Thymus (tissue), 11 donors: Measurements from ENCODE around the gene GLI3. TPM values are rescaled to one million over a fixed set of nuclear protein-coding genes. Genes with fewer than 3 reads are reported as not detected.

Source experiments
- DNase-seq, 9 donors: peaks; one replicate each; pipeline ENCODE4 v3.0.0-alpha.2; 2013; ENCODE audit warnings: low spot score in 9 of 9, low read depth in 6 of 9, missing footprints in 1 of 9
- H3K27ac ChIP-seq, 2 donors: one replicate each; pipeline ENCODE4 v1.5.1; 2013; ENCODE audit warnings: control low read depth in 1 of 2, low read depth in 1 of 2, low read length in 1 of 2, mild to moderate bottlenecking in 1 of 2, moderate library complexity in 1 of 2
- H3K27me3 ChIP-seq, 2 donors: one replicate each; pipeline ENCODE4 v1.5.1; 2013; ENCODE audit warnings: low read length in 1 of 2; ENCODE audit not compliant: control insufficient read depth in 2 of 2, insufficient read depth in 1 of 2
- H3K36me3 ChIP-seq, 2 donors: one replicate each; pipeline ENCODE4 v1.5.1; 2013; ENCODE audit warnings: low read length in 1 of 2, mild to moderate bottlenecking in 1 of 2, moderate library complexity in 1 of 2; ENCODE audit not compliant: control insufficient read depth in 2 of 2, insufficient read depth in 2 of 2
- H3K4me1 ChIP-seq, 2 donors: one replicate each; pipeline ENCODE4 v1.5.1; 2013; ENCODE audit warnings: low read length in 2 of 2; ENCODE audit not compliant: control insufficient read depth in 2 of 2, insufficient read depth in 2 of 2
- H3K4me3 ChIP-seq, 2 donors: one replicate each; pipeline ENCODE4 v1.5.1; 2013; ENCODE audit warnings: low read length in 2 of 2, control low read depth in 1 of 2, mild to moderate bottlenecking in 1 of 2
- H3K9me3 ChIP-seq, 2 donors: one replicate each; pipeline ENCODE4 v1.5.1; 2013; ENCODE audit warnings: low read length in 1 of 2, mild to moderate bottlenecking in 1 of 2; ENCODE audit not compliant: control insufficient read depth in 2 of 2, insufficient read depth in 1 of 2
- WGBS: extraction: QIAGEN DNeasy Blood & Tissue Kit; methylation state at CpG from one replicate; pipeline ENCODE4 v1.1.7; 2013; 5-methylcytosine and 5-hydroxymethylcytosine counted together
- polyA plus RNA-seq: library from polyadenylated mRNA; stranded (reverse); fragments of 200-250 nt; gene quantifications from one replicate; pipeline ENCODE4 v1.2.3, GENCODE V29; 2013
- total RNA-seq: library from RNA; stranded (reverse); fragments of 120-200 nt; gene quantifications from one replicate; pipeline ENCODE4 v1.2.4, GENCODE V29; 2013
- donor health status: healthy.

Gene GLI3
- total and polyA plus RNA-seq, 2 donors: 3.1 to 3.2 TPM

DNA sequence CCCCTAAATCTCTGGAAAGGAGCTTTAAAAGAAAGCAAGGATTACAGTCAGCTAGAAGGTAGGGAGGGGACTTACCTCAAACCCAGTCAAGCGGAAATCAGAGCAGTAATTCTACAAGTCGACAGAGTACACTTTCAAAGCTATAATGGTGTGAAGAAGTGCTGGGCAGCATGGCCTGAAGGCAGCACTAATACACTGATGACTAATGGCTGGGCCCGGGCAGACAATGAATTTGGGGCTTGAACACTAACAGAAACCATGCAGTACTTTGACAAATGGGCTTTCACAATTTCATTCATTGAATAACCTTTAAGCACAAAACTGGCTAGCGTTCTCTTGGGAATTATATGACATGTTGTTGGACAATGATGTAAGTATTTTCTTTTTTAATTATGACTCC, 4.7 kb downstream of the GLI3 start:
- Histone ChIP-seq H3K27me3 (peaks cover 43 to 82% of the 10 kb centered on the region in 2 donors), H3K9me3 (no peaks in the 10 kb centered on the region), H3K4me1 (peaks cover 4 to 14% of the 10 kb centered on the region in 2 donors), H3K4me3 (no peak overlapping the region), H3K36me3 (no peaks in the 10 kb centered on the region), H3K27ac (no peak overlapping the region)
- DNase-seq: no peak
- 66% methylated on average over 4 of the region's 4 CpGs for whole genome bisulfite sequencing

- Histone ChIP-seq H3K9me3 (no peaks in the 10 kb centered on the region), H3K4me3 (no peak overlapping the region), H3K27me3 (peaks cover 43 to 84% of the 10 kb centered on the region in 2 donors), H3K27ac (no peak overlapping the region), H3K36me3 (no peaks in the 10 kb centered on the region), H3K4me1 (peaks cover under 1 to 11% of the 10 kb centered on the region in 2 donors)
- no peak for DNase-seq
- 79% methylated on average over 1 of the region's 1 CpG for WGBS
Observed at GRCh38 chr7:42231043-42231787, 5.8 kb downstream of the GLI3 start.

GRCh38 chr7:42227936-42228591, 8.9 kb downstream of the GLI3 start:
- peaks cover 0 to 9% of the 10 kb centered on the region in 2 donors for H3K4me1 ChIP-seq
- DNase-seq: no peak

GRCh38 chr7:42227541-42227935, 9.5 kb downstream of the GLI3 start:
- Histone ChIP-seq H3K36me3 (no peaks in the 10 kb centered on the region), H3K27ac (peak overlapping the region; percentile 30 to 49), H3K4me1 (peaks cover 0 to 9% of the 10 kb centered on the region in 2 donors), H3K27me3 (peaks cover 26 to 63% of the 10 kb centered on the region in 2 donors), H3K4me3 (peak overlapping the region in 1 of 2 donors; percentile 12), H3K9me3 (no peaks in the 10 kb centered on the region)
- DNase-seq: peak in 1 of 9 donors; percentile 30
- WGBS: 11% methylated on average over 13 of the region's 13 CpGs

More at GRCh38 chr7:42227936-42228591, 8.9 kb downstream of the GLI3 start:
- no peaks in the 10 kb centered on the region for H3K36me3 ChIP-seq
- H3K9me3 ChIP-seq: no peaks in the 10 kb centered on the region
- peak overlapping the region in 1 of 2 donors; percentile 49 for H3K27ac ChIP-seq
- peak overlapping the region in 1 of 2 donors; percentile 12 for H3K4me3 ChIP-seq
- peaks cover 28 to 66% of the 10 kb centered on the region in 2 donors for H3K27me3 ChIP-seq
- WGBS: 4% methylated on average over 51 of the region's 51 CpGs

DNA sequence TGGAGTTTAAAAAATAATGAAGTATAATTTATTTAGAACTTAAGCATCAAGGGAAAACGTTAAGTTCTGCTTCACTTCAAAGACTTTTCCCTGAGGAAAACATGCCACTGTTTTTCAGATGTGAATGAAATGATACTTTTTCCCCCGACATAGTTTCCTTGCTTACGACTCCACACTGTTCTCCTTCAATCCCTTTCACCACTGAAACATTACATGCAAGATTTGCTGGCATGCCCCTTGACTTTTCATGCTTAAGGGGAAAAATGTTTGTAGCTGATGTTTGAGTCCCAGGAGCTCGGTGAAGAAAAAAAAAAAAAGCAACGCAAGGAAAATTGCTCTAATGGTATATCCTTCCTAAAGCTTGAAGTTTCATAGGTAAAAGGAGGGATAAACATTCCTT, 10.0 kb downstream of the GLI3 start:
- H3K27me3 ChIP-seq: peaks cover 26 to 59% of the 10 kb centered on the region in 2 donors
- WGBS: 32% methylated on average over 5 of the region's 5 CpGs
- H3K36me3 ChIP-seq: no peaks in the 10 kb centered on the region
- H3K4me1 ChIP-seq: peaks cover 0 to 9% of the 10 kb centered on the region in 2 donors
- H3K4me3 ChIP-seq: no peak overlapping the region
- no peak for DNase-seq
- H3K27ac ChIP-seq: peak overlapping the region in 1 of 2 donors; percentile 17
- H3K9me3 ChIP-seq: no peaks in the 10 kb centered on the region

DNA sequence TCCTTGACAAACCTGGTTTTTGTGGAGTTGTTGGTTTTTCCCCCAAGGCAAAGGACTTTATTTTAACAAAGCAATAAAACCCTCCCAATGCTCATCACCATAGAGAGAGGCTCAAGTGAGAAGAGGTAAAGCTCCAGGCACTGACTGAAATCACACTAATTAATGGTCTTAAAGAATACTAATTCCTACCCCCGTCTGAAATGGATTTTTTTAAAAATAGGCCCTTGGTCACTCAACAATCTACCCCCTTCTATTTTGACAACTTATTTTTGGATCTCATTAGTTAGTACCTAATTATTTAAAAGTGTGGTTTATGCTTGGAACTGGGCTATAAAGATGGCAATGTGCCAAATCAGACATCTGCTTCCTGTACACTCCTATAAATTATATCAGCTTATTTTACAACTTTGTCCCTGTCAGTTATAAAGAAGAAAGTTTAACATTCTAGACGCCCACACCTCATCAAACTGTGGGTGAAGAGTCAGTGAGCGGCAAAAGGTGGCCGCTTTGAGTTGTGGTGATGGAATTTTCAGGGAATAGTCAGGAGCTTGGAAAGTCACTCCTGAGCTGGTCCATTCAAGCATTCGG, 10.6 kb downstream of the GLI3 start:
- H3K36me3 ChIP-seq: no peaks in the 10 kb centered on the region
- no peak overlapping the region for H3K4me3 ChIP-seq
- WGBS: 42% methylated on average over 5 of the region's 5 CpGs
- no peak overlapping the region for H3K27ac ChIP-seq
- DNase-seq: no peak
- no peaks in the 10 kb centered on the region for H3K9me3 ChIP-seq
- peaks cover 26 to 58% of the 10 kb centered on the region in 2 donors for H3K27me3 ChIP-seq
- peaks cover 0 to 9% of the 10 kb centered on the region in 2 donors for H3K4me1 ChIP-seq

- H3K9me3 ChIP-seq: no peaks in the 10 kb centered on the region
- H3K27me3 ChIP-seq: peaks cover 26 to 46% of the 10 kb centered on the region in 2 donors
- 87% methylated on average over 8 of the region's 8 CpGs for WGBS
- H3K4me3 ChIP-seq: no peak overlapping the region
- no peak for DNase-seq
- H3K4me1 ChIP-seq: peaks cover 0 to 9% of the 10 kb centered on the region in 2 donors
- no peaks in the 10 kb centered on the region for H3K36me3 ChIP-seq
- H3K27ac ChIP-seq: peak overlapping the region in 1 of 2 donors; percentile 13
Observed at GRCh38 chr7:42224391-42225003, 12.5 kb downstream of the GLI3 start.

DNA sequence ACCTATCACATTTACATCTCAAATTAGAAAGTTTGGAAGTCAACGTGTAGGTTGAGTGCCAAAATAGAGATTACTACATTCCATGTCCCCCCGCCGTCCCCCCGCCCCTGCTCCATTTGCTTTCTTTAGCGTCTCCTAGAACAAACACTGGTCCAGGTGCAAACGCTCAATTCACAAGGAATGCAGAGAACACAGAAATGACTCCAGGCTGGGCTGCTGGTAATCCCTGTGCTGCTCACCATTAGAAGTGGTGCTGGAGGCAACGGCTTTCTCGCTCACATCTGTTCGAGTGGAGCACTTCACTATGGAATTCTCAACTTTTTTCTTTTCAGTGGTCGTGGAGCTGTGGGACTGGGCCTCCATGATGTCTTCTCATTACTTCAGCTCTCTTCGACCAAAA, 14.1 kb downstream of the GLI3 start:
- H3K4me1 ChIP-seq: peaks cover 0 to 2% of the 10 kb centered on the region in 2 donors
- no peak overlapping the region for H3K27ac ChIP-seq
- H3K9me3 ChIP-seq: no peaks in the 10 kb centered on the region

More for the DNA sequence above, 14.1 kb downstream of the GLI3 start:
- H3K36me3 ChIP-seq: no peaks in the 10 kb centered on the region
- H3K4me3 ChIP-seq: no peak overlapping the region
- 86% methylated on average over 11 of the region's 11 CpGs for WGBS
- peaks cover 17 to 31% of the 10 kb centered on the region in 2 donors for H3K27me3 ChIP-seq
- no peak for DNase-seq
